Endometrium (tissue), 2 donors: Measurements from ENCODE around the gene NMU.
"Not testable (repeated sequence)": the region's sequence is repeated elsewhere in the genome, so short reads cannot be mapped to it uniquely, and the experiment has no call there.

Experiments
- FAIRE-seq: peaks from 2 replicates; lab custom pipeline; 2012; peaks lifted over from hg19 to GRCh38; lab: Jason Lieb, UNC
- donor health status: control.
- donor health status: control.

NMU gene

GRCh38 chr4:55635741-55636655 lies at the start of gene NMU:
NMU (minus strand) TSS chr4:55636298; CDS start chr4:55636192, 106 bp downstream.
- no peak for FAIRE-seq

GRCh38 chr4:55684276-55684675 lies 48.2 kb upstream of the NMU start:
- no peak for FAIRE-seq

GRCh38 chr4:55682797-55683196 lies 46.7 kb upstream of the NMU start:
- not testable (repeated sequence) for FAIRE-seq

- FAIRE-seq, result no peak
Measured at GRCh38 chr4:55682295-55682694, 46.2 kb upstream of the NMU start.

- no peak for FAIRE-seq
Measured at GRCh38 chr4:55681430-55681829, 45.3 kb upstream of the NMU start.

GRCh38 chr4:55675196-55675793 lies 39.2 kb upstream of the NMU start:
- FAIRE-seq, result no peak

GRCh38 chr4:55673424-55673823 lies 37.3 kb upstream of the NMU start:
- no peak for FAIRE-seq

- FAIRE-seq, result no peak
Measured at GRCh38 chr4:55671667-55672066, 35.6 kb upstream of the NMU start.

GRCh38 chr4:55670695-55671094 lies 34.6 kb upstream of the NMU start:
- FAIRE-seq, result no peak

- no peak for FAIRE-seq
Measured at GRCh38 chr4:55668449-55668848, 32.4 kb upstream of the NMU start.

- no peak for FAIRE-seq
Measured at GRCh38 chr4:55666535-55666934, 30.4 kb upstream of the NMU start.

GRCh38 chr4:55663145-55663544 lies 27.0 kb upstream of the NMU start:
- no peak for FAIRE-seq

GRCh38 chr4:55661398-55662056 lies 25.4 kb upstream of the NMU start:
- FAIRE-seq, result no peak

GRCh38 chr4:55658657-55659056 lies 22.6 kb upstream of the NMU start:
- no peak for FAIRE-seq

GRCh38 chr4:55654131-55654530 lies 18.0 kb upstream of the NMU start:
- no peak for FAIRE-seq

GRCh38 chr4:55650483-55650882 lies 14.4 kb upstream of the NMU start:
- FAIRE-seq, result no peak

- no peak for FAIRE-seq
Measured at GRCh38 chr4:55637272-55637820, 1.2 kb upstream of the NMU start.

GRCh38 chr4:55636656-55636999 lies 530 bp upstream of the NMU start:
- FAIRE-seq, result no peak

GRCh38 chr4:55635282-55635681 lies 816 bp downstream of the NMU start:
- FAIRE-seq, result no peak

GRCh38 chr4:55634417-55635128 lies 1.5 kb downstream of the NMU start:
- FAIRE-seq, result no peak

- FAIRE-seq, result no peak
Measured at GRCh38 chr4:55633903-55634302, 2.2 kb downstream of the NMU start.

GRCh38 chr4:55625835-55626234 lies 10.3 kb downstream of the NMU start:
- FAIRE-seq, result no peak
